HepG2 (cell line): ENCODE measurements around the gene HNRNPF. TPM values are rescaled to one million over a fixed set of nuclear protein-coding genes. Genes with fewer than 3 reads are reported as not detected.

Experiments
- ATAD3A ChIP-seq: sonication (generic); formaldehyde crosslinking; IDR thresholded peaks from 2 replicates; pipeline ENCODE4 v1.4.0; 2020; ENCODE audit warnings: missing genetic modification reagents
- DNMT1 ChIP-seq: sonication (generic); formaldehyde crosslinking; IDR thresholded peaks from 2 replicates; pipeline ENCODE4 v1.5.1; 2020; ENCODE audit warnings: mild to moderate bottlenecking, missing genetic modification reagents
- ERF ChIP-seq: IDR thresholded peaks from 2 replicates; pipeline ENCODE4 v1.6.1; 2018; ENCODE audit warnings: missing biosample characterization, missing genetic modification reagents
- KDM5A ChIP-seq: fragments of 200-600 bp; sonication (generic); IDR thresholded peaks from 2 replicates; pipeline ENCODE4 v1.7.0; 2018; ENCODE audit warnings: antibody characterized with exemption, mild to moderate bottlenecking, low read length, borderline replicate concordance
- MBNL3 ChIP-seq: fragments of 250-450 bp; sonication (Bioruptor Pico); conservative IDR thresholded peaks from 2 replicates; pipeline ENCODE4 v1.8.0; 2022; ENCODE audit warnings: mild to moderate bottlenecking, inconsistent platforms
- NFYC ChIP-seq: IDR thresholded peaks from 2 replicates; pipeline ENCODE4 v1.6.1; 2016; ENCODE audit warnings: missing genetic modification reagents, missing compliant biosample characterization
- NR2F6 ChIP-seq, 2 experiments: IDR thresholded peaks; 2 replicates each; pipeline ENCODE4 v1.6.1; 2016; ENCODE audit warnings: antibody characterized with exemption in 1 of 2, mild to moderate bottlenecking in 1 of 2
- SMAD9 ChIP-seq: sonication (generic); formaldehyde crosslinking; IDR thresholded peaks from 2 replicates; pipeline ENCODE4 v1.5.1; 2020; ENCODE audit warnings: mild to moderate bottlenecking, missing genetic modification reagents
- SMARCE1 ChIP-seq: fragments of 450-650 bp; IDR thresholded peaks from 2 replicates; pipeline ENCODE4 v1.6.1; 2017; ENCODE audit warnings: borderline replicate concordance
- U2AF1 ChIP-seq: fragments of 200-400 bp; formaldehyde crosslinking; optimal IDR thresholded peaks from 2 replicates; pipeline ENCODE3; 2017; ENCODE audit warnings: mild to moderate bottlenecking, low read depth, low read length
- ZFP1 ChIP-seq: IDR thresholded peaks from 2 replicates; pipeline ENCODE4 v1.6.1; 2016
- ZNF225 ChIP-seq: sonication (generic); formaldehyde crosslinking; IDR thresholded peaks from 2 replicates; pipeline ENCODE4 v1.4.0; 2020; ENCODE audit warnings: mild to moderate bottlenecking, missing genetic modification reagents
- ZNF556 ChIP-seq: sonication (generic); formaldehyde crosslinking; IDR thresholded peaks from 2 replicates; pipeline ENCODE4 v1.4.0; 2020; ENCODE audit warnings: mild to moderate bottlenecking, missing genetic modification reagents, borderline replicate concordance
- polyA plus RNA-seq, 8 experiments: library from polyadenylated mRNA; depleted of rRNA in 3 of 8; stranded (reverse) in 7 of 8; unstranded in 1 of 8; fragments of >200 nt; fragmentation: Illumina TruSeq in 4 of 8; extraction: Trizol in 4 of 8; gene quantifications; 2 replicates each; pipeline versions ENCODE4 v1.2.1 to v1.2.3, GENCODE V29; 2011 to 2016; ENCODE audit warnings: low read depth in 4 of 8, missing spikeins in 1 of 8, mixed read lengths in 1 of 8; ENCODE audit not compliant: insufficient read depth in 1 of 8
- total RNA-seq, 5 experiments: library from RNA; depleted of rRNA; stranded (reverse); fragments of >200 nt; fragmentation: Illumina TruSeq; extraction: Trizol; gene quantifications; 2 replicates each; pipeline ENCODE4 v1.2.3, GENCODE V29; 2016; ENCODE audit warnings: low read depth in 1 of 5
- TF ChIP-seq, protein P1 (sequence below): sonication (generic); formaldehyde crosslinking; IDR thresholded peaks from 2 replicates; pipeline ENCODE4 v1.4.0; 2020; ENCODE audit warnings: mild to moderate bottlenecking, missing genetic modification reagents, borderline replicate concordance
- TF ChIP-seq, protein P2 (sequence below): sonication (generic); formaldehyde crosslinking; conservative IDR thresholded peaks from 2 replicates; pipeline ENCODE4 v1.4.0; 2020; ENCODE audit warnings: missing genetic modification reagents
- TF ChIP-seq, protein P3 (sequence below): sonication (generic); formaldehyde crosslinking; IDR thresholded peaks from 2 replicates; pipeline ENCODE4 v1.4.0; 2020; ENCODE audit warnings: mild to moderate bottlenecking, low read depth, missing genetic modification reagents
- TF ChIP-seq, protein P4 (sequence below): sonication (generic); formaldehyde crosslinking; IDR thresholded peaks from 2 replicates; pipeline ENCODE4 v1.5.1; 2020; ENCODE audit warnings: mild to moderate bottlenecking, missing genetic modification reagents, moderate library complexity

HNRNPF gene
- total and polyA plus RNA-seq, 2 of the 13 experiments (the other 11 are each of a cell fraction or from before 2014, with no cell fraction given) = 166 to 308 TPM

DNA sequence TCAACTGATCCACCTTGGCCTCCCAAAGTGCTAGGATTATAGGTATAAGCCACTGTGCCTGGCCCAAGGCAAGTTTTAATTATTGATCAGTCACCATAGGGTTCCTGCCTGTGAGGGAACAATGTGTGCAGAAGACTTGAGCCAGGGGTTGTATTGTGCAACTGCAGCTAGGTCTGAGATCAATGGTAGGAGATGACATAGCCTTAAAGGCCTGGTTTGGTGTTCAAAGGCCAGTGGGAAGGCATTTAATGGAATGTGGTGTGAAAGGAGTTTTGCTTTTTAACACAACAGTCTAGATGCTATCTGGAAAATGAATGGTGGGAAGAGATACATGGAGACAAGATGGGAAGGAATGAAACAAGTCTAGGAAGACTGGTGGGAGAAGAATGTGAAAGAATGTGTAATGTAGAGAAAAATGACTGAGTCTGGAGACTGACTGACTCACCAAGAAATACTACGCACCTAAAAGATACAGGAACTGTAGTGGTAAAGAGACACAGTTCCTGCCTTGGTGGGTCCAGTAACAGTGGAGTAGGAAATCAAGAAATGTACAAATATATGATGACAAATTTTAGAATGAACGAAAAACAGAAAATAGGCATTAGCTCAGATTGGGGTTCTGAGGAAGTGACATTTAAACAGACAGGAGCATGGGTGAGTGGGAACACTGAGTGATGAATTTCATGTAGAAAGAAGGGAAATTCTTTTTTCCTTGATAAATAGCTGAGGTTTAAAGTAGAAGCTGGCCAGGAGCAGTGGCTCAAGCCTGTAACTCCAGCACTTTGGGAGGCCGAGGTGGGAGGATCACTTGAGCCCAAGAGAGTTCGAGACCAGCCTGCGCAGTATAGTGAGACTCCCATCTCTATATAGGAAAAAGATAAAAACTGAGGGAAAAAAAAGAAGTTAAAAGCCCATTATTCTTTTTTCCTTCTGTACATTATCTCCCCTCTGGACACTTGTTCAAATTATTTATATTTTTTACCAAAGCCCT lies 9.4 kb downstream of the HNRNPF start (continued):
- TF ChIP-seq, protein P1, sequence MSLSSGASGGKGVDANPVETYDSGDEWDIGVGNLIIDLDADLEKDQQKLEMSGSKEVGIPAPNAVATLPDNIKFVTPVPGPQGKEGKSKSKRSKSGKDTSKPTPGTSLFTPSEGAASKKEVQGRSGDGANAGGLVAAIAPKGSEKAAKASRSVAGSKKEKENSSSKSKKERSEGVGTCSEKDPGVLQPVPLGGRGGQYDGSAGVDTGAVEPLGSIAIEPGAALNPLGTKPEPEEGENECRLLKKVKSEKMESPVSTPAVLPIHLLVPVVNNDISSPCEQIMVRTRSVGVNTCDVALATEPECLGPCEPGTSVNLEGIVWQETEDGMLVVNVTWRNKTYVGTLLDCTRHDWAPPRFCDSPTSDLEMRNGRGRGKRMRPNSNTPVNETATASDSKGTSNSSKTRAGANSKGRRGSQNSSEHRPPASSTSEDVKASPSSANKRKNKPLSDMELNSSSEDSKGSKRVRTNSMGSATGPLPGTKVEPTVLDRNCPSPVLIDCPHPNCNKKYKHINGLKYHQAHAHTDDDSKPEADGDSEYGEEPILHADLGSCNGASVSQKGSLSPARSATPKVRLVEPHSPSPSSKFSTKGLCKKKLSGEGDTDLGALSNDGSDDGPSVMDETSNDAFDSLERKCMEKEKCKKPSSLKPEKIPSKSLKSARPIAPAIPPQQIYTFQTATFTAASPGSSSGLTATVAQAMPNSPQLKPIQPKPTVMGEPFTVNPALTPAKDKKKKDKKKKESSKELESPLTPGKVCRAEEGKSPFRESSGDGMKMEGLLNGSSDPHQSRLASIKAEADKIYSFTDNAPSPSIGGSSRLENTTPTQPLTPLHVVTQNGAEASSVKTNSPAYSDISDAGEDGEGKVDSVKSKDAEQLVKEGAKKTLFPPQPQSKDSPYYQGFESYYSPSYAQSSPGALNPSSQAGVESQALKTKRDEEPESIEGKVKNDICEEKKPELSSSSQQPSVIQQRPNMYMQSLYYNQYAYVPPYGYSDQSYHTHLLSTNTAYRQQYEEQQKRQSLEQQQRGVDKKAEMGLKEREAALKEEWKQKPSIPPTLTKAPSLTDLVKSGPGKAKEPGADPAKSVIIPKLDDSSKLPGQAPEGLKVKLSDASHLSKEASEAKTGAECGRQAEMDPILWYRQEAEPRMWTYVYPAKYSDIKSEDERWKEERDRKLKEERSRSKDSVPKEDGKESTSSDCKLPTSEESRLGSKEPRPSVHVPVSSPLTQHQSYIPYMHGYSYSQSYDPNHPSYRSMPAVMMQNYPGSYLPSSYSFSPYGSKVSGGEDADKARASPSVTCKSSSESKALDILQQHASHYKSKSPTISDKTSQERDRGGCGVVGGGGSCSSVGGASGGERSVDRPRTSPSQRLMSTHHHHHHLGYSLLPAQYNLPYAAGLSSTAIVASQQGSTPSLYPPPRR (CRISPR knock-in tag) = no peak
- TF ChIP-seq ERF (no peak), SMARCE1 (no peak), ZNF225 (CRISPR knock-in tag) (no peak), ATAD3A (CRISPR knock-in tag) (no peak), MBNL3 (CRISPR knock-in tag) (no peak), SMAD9 (CRISPR knock-in tag) (no peak), U2AF1 (no peak), DNMT1 (CRISPR knock-in tag) (no peak), NFYC (no peak), KDM5A (no peak), ZNF556 (CRISPR knock-in tag) (no peak), ZFP1 (CRISPR knock-in tag) (no peak), NR2F6 (IDR thresholded peaks at IDR 0.05) (peak; percentile 41; the same call in 1 of the 2 replicates), NR2F6 (CRISPR knock-in tag; IDR thresholded peaks at IDR 0.05) (0 out of 2 replicates have a peak, but pooled peaks have one; percentile 41)
- TF ChIP-seq, protein P2, sequence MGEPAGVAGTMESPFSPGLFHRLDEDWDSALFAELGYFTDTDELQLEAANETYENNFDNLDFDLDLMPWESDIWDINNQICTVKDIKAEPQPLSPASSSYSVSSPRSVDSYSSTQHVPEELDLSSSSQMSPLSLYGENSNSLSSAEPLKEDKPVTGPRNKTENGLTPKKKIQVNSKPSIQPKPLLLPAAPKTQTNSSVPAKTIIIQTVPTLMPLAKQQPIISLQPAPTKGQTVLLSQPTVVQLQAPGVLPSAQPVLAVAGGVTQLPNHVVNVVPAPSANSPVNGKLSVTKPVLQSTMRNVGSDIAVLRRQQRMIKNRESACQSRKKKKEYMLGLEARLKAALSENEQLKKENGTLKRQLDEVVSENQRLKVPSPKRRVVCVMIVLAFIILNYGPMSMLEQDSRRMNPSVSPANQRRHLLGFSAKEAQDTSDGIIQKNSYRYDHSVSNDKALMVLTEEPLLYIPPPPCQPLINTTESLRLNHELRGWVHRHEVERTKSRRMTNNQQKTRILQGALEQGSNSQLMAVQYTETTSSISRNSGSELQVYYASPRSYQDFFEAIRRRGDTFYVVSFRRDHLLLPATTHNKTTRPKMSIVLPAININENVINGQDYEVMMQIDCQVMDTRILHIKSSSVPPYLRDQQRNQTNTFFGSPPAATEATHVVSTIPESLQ (CRISPR knock-in tag) = no peak
- TF ChIP-seq, protein P3, sequence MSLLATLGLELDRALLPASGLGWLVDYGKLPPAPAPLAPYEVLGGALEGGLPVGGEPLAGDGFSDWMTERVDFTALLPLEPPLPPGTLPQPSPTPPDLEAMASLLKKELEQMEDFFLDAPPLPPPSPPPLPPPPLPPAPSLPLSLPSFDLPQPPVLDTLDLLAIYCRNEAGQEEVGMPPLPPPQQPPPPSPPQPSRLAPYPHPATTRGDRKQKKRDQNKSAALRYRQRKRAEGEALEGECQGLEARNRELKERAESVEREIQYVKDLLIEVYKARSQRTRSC (CRISPR knock-in tag) = no peak
- TF ChIP-seq, protein P4, sequence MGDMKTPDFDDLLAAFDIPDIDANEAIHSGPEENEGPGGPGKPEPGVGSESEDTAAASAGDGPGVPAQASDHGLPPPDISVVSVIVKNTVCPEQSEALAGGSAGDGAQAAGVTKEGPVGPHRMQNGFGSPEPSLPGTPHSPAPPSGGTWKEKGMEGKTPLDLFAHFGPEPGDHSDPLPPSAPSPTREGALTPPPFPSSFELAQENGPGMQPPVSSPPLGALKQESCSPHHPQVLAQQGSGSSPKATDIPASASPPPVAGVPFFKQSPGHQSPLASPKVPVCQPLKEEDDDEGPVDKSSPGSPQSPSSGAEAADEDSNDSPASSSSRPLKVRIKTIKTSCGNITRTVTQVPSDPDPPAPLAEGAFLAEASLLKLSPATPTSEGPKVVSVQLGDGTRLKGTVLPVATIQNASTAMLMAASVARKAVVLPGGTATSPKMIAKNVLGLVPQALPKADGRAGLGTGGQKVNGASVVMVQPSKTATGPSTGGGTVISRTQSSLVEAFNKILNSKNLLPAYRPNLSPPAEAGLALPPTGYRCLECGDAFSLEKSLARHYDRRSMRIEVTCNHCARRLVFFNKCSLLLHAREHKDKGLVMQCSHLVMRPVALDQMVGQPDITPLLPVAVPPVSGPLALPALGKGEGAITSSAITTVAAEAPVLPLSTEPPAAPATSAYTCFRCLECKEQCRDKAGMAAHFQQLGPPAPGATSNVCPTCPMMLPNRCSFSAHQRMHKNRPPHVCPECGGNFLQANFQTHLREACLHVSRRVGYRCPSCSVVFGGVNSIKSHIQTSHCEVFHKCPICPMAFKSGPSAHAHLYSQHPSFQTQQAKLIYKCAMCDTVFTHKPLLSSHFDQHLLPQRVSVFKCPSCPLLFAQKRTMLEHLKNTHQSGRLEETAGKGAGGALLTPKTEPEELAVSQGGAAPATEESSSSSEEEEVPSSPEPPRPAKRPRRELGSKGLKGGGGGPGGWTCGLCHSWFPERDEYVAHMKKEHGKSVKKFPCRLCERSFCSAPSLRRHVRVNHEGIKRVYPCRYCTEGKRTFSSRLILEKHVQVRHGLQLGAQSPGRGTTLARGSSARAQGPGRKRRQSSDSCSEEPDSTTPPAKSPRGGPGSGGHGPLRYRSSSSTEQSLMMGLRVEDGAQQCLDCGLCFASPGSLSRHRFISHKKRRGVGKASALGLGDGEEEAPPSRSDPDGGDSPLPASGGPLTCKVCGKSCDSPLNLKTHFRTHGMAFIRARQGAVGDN = no peak
